GM21390 (cell line): ENCODE measurements around the gene WLS.
"Not testable (repeated sequence)": the region's sequence is repeated elsewhere in the genome, so short reads cannot be mapped to it uniquely, and the experiment has no call there.

Experiments used
- ATAC-seq: cut with Tn5 transposase; IDR thresholded peaks from one replicate; pipeline ENCODE4 v1.9.1; 2021; ENCODE audit not compliant: unreplicated experiment

The WLS gene

DNA sequence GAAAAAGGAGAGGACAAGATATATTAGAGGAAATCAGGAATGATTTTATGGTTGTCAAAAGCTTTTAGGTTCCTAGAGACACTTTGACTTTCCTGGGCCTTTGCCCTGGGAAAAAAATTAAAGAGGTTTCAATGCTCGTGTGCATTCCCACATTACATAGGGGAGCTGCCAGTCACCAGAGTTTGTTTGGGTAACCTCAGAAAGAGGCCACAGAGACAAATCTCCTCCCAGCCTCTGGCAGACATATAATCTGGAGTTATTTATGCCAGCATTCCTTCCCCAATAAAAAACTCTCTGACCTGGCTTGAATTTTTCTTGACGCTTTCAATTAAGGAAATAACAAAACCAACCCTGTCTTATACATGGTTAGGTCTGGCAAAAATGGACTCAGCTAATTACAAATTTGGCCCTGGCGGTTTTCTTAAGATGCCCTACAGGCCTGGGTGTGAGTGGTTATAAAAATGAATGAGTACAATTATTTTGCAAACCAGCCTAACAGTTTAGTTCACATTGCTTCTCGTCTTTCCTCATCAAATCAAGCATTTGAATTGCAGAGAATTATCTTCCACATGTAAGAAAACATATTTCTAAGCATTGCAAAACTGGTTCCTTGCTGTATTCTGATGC is 63.7 kb downstream of the WLS start:
- ATAC-seq, result no peak

- ATAC-seq, result no peak
These were observed 65.1 kb downstream of the WLS start for GRCh38 chr1:68167211-68167610.

GRCh38 chr1:68166348-68166747 is 66.0 kb downstream of the WLS start:
- ATAC-seq, result no peak

DNA sequence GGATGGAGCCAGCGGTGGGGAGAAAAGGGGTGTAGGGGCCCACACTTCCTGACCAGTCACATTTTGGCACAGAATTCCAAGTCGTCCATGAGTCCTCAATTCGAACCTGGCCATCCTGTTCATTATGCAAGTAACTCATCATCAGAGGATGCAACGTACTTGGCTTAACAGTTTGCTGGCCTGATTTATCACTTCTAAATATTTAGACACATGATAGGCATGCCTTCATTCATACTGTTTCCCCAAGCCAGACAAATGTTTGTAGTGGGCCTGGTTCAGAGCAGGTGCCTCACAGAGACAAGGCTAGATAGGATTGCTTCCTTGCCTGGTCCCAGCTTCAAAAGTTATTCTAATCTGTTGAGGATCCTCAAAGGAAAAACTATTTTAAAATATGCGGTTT is 66.7 kb downstream of the WLS start:
- ATAC-seq, result no peak

- ATAC-seq, result no peak
These were observed 67.4 kb downstream of the WLS start for GRCh38 chr1:68164918-68165317.

DNA sequence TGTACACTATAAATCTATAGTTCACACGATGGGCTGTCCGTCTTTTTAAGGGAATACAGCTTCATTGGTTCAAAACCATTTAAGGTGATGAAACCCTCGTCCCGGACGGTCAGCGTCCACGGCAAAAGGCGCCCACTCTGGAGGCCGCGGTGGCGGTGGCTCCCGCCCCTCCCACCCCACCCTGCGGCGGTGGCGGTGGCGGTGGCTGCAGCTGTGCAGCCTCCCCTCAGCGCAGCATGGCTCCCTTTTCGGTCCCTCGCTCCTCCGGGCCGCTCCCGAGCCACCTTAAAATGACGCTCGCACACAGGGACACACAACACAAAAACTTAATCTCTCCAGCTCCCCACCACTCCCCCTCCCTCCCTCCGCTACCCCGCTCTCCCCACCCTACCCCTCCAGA is 69.1 kb downstream of the WLS start:
- ATAC-seq, result no peak

- ATAC-seq, result no peak
These were observed 69.6 kb downstream of the WLS start for GRCh38 chr1:68162761-68163160.

GRCh38 chr1:68161672-68162071 is 70.7 kb downstream of the WLS start:
- not testable (repeated sequence) for ATAC-seq

DNA sequence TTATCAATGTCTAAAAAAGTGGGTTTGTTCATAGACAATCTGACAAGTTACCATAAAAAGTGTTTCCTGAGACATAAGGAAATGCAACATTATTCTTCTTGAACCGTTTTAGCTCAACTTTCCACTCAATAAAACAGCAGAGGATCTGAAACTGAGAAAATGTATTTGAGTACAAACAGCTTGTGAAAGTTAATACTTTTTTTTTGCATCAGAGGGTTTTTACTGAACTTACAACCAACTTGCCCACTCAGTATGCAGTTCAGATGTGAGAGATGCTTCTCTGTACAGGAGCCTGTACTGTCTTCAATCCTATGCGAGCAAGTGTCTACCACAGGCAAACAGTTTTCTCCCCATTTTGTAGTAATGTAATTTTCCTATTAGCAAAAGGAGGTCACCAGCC is 71.4 kb downstream of the WLS start:
- ATAC-seq, result peak; percentile 93

GRCh38 chr1:68160021-68160420 is 72.3 kb downstream of the WLS start:
- no peak for ATAC-seq

DNA sequence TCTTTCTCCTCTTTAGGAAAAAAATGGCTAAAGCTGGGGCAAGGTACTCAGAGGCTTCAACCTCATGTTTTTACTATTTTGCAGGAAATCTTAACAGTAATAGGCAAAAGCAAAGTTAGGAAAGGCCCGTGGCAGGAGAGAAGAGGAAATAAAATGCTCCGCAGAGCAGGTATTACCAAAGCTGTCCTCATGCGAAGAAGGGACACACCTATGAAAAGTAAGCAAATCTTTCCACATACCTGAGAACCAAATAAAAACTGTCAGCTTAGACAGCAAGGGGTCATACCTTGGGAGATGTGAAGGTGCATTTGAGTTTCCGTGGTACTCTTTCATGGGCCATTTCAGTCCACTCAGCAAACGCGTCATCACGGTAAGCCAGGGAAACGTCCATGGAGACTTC is 73.5 kb downstream of the WLS start:
- no peak for ATAC-seq

DNA sequence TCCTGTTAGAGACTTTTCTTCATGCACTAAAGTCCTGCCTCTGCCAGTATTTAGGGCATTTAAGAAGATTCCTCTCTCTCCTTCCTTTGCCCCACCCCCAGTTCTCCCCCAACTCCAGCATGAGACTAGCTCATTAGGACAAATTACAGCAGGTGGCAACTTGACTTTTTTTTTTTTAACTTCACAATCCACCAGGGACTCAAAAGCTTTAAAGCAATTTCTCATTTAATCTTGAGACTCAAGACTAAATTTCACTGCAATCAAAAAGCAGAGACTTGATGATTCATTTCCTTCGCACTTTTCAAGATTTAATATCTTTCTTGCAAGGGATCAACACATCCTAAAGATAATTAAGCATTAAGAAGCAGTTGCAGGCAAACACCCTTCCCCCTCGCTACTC is 74.9 kb downstream of the WLS start:
- no peak for ATAC-seq

DNA sequence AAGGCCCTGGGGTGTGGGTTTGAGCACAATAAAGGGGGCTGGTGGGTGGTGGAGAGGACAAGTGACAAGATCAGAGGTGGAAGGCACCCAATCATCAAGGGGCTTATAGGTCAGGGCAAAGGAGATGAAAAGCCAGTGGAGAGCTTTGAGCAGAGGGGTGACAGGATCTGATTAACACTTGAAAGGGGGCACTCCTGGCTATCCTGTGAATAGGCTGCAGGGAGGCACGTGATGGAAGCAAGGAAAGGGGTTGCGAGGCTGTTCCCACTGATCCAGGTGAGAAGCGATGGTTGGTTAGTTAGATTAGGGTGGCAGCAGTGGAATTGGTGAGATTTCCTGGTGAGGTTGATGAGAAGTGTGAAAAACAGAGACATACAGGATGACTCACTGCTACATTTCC is 80.6 kb downstream of the WLS start:
- ATAC-seq, result no peak

GRCh38 chr1:68149907-68150306 is 82.4 kb downstream of the WLS start:
- no peak for ATAC-seq

DNA sequence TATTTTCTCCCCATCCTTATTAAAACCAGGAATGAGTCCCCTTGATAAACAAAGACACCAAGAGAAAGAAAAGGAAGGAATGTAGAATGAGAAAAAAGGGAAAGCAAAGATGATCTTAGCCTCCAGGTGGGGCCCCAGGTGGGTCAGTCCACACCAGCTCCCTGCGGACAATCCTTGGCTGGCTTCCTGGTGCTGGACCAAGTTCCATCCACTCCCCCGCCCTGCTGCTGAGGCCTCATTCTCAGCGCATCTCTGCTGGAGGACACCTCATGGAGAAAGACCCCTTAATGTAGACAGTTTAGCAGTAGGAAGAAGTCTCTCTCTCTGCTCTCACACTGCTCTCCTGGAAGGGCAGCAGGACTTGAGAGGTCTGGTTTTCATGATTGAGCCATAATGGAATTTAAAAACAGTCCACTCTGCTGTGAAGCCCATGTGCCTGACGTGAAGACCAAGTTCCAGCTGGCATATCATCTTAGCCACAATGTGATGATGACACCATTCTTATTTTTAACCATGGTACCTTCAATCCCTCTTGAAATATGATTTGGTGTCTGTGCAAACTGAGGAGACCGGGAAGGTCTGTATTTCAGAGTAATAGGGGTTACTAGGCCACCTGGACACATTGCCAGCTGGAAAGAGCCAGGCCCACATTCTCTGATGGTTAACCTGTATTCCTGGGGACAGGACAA is 83.1 kb downstream of the WLS start:
- no peak for ATAC-seq

DNA sequence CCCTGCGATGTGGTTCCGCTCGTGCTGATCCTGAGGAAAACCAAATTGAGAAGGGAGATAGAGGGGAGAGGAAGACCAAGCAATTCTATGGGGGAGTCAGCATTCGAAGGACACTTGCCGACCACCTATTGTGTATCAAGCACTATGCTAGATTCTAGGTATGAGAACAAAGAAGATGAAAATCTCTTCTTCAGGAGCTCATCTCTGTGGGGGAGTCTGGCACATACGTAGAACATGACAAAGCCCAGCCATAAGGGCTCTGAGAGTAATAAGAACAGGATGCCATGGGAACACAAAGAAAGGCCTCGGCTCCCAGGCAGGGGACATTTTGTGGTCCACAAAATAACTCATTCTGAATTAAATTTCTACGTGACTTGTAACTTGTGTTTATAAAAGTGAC is 83.7 kb downstream of the WLS start:
- no peak for ATAC-seq

GRCh38 chr1:68147534-68148171 is 84.7 kb downstream of the WLS start:
- ATAC-seq, result no peak

DNA sequence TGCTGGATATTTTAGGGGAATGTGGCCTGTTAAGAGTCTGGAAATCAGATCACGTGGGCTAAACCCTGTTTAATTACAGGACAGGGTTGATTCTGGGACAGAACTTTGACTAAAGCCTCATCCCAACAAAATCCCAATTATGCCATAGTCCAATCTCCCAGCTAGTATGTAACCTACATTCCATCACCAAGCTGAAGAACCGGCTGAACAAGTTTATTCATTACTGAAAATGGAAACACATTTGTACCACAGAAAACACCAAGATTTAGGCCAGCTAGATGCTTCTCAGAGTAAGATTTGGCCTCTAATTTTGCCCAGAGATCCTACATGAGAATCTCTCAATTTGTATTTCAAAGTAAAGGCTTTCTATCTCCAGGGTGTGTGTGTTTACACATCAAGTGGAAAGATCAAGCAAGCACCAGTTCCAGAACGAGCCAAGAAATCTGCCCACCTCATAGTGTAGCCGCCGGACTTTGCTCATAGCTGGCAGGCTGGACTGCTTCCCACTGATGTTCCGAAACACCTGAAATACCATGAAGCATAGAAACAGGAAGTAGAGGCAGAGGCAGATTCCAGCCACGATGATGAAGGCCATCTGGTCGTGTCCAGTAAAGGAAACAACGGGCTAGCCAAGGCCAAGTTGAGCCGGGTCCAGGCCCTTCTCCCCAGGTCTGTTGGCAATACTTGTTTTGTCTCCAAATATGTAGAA is 86.8 kb downstream of the WLS start:
- no peak for ATAC-seq

DNA sequence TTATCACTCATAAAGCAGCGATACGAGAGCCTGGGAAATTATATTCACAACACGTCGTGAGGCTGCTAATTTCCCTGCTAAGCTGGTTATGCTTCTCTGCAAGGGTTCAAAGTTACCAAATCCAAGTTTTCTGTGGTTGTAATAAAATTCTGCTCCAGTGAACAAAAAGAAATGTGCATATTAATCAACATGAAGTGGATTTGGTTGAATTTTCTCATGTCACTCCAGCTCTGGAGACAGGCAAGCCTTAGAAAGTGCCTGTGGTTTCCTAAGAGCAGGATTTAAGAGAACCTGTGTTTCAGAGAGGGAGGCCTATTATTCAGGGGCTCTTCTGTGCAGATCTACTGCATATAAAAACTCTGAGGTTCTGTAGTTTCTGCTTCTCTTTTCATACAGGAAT is 87.5 kb downstream of the WLS start:
- no peak for ATAC-seq

GRCh38 chr1:68143633-68144032 is 88.7 kb downstream of the WLS start:
- ATAC-seq, result no peak

GRCh38 chr1:68142461-68142860 is 89.9 kb downstream of the WLS start:
- ATAC-seq, result no peak

DNA sequence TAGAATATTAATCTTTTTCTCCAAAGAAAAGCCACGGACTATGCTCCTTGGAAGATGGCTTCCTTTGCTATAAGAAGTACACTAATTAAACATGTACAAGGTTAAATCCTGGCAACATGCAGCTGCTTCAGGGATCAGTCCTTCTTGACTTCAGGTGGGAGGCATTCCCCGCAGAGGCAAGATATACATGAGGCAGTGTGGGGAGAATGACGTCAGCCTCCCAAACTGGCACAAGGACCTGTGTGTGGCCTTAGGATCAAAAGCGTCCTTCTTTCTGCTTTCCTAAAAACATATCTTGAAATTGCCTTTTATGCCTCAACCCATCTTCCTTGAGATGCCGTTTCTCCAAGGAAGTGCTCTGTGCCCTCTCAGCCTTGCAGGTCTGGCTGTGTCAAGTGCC is 90.3 kb downstream of the WLS start:
- no peak for ATAC-seq
